PC-3 (cell line): Measurements from ENCODE around the gene LMLN.

Experiments used
- CTCF ChIP-seq: fragments of 300-600 bp; sonication (generic); conservative IDR thresholded peaks from 2 replicates; pipeline ENCODE4 v1.5.1; 2017; ENCODE audit warnings: antibody characterized with exemption, low read depth, mild to moderate bottlenecking, low read length
- EZH2 ChIP-seq: fragments of 300-600 bp; sonication (generic); IDR thresholded peaks from one replicate; pipeline ENCODE4 v1.6.1; 2017; ENCODE audit warnings: antibody characterized with exemption, mild to moderate bottlenecking, low read length; ENCODE audit not compliant: unreplicated experiment
- EZH2phosphoT487 ChIP-seq: fragments of 300-600 bp; sonication (generic); IDR thresholded peaks from 2 replicates; pipeline ENCODE4 v1.6.1; 2018; ENCODE audit warnings: mild to moderate bottlenecking, antibody characterized with exemption, low read length, borderline replicate concordance

DNA sequence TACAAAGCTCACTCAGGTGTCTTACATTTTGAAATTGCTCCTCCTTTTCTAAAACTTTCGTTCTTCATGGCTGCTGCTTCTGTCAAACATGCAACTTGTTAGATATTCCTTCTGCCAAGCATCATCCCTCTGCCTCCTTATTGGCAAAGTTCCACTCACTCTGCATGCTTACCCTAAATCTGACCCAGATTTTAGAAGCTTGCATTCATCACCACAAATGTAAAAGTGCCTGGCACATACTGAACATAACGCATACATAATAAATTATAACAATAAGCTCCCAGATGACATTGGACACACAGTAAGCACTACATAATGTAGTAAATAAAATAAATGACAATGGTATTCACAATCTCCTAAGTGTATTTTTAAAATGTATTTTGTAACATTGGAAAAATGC is 107.4 kb downstream of the LMLN start:
- TF ChIP-seq CTCF (no peak), EZH2phosphoT487 (no peak), EZH2 (no peak)
